ENCODE measurements around the gene IL1RAPL1. TPM values are rescaled to one million over a fixed set of nuclear protein-coding genes. Genes with fewer than 3 reads are reported as not detected.

The IL1RAPL1 gene
- polyA plus RNA-seq, 2 of the 4 experiments (the other 2 are of a cell fraction), result not detected

DNA sequence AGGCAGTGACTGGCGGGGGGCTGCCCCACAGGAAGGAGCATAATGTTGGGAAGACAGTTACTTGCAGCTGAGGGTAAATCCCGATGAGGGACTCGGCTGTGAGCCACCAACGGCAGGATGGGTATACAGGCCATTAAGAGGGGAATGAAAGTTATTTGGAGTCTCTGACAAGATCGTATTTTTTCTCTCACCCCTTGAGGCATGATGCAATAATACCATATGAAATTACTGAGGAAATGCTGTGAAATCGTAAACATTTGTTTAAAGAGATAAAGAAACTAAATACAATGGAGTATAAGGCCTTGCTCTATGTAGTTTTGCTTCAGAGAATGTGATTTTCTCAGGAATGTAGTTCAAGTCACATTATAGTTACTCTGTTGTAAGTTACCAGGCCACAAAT lies 12.7 kb downstream of the IL1RAPL1 start:
- Histone ChIP-seq H3K27ac (no peak overlapping the region), H3K9me3 (no peaks in the 10 kb centered on the region), H3K4me1 (no peaks in the 10 kb centered on the region), H3K4me3 (no peak overlapping the region), H3K4me2 (no peak overlapping the region)
- FAIRE-seq (no peak), DNase-seq (ENCODE audit: low read depth in 1 of 2, low spot score in 1 of 2) (no peak), ATAC-seq (no peak)
- TF ChIP-seq CEBPB (IDR thresholded peaks at IDR 0.05), result no peak
- no peak for TF ChIP-seq BHLHE40 (IDR thresholded peaks at IDR 0.05; ENCODE audit: low read depth, low read length)
- TF ChIP-seq, protein P1, sequence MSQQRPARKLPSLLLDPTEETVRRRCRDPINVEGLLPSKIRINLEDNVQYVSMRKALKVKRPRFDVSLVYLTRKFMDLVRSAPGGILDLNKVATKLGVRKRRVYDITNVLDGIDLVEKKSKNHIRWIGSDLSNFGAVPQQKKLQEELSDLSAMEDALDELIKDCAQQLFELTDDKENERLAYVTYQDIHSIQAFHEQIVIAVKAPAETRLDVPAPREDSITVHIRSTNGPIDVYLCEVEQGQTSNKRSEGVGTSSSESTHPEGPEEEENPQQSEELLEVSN (IDR thresholded peaks at IDR 0.05; ENCODE audit: borderline replicate concordance, low read depth), result no peak
- no peak for TF ChIP-seq RFX5 (IDR thresholded peaks at IDR 0.05)
- no peak for TF ChIP-seq ZC3H11A (IDR thresholded peaks at IDR 0.05)
- TF ChIP-seq NFE2L2 (conservative IDR thresholded peaks at IDR 0.05; ENCODE audit: low read length), result no peak
- TF ChIP-seq HDAC2 (IDR thresholded peaks at IDR 0.05), result no peak
- TF ChIP-seq HOXA7 (CRISPR knock-in tag; IDR thresholded peaks at IDR 0.05), result no peak
- no peak for TF ChIP-seq MYC (IDR thresholded peaks at IDR 0.05; ENCODE audit: borderline replicate concordance, low read length)
- no peak for TF ChIP-seq JUN (IDR thresholded peaks at IDR 0.05)
- TF ChIP-seq, protein P2, sequence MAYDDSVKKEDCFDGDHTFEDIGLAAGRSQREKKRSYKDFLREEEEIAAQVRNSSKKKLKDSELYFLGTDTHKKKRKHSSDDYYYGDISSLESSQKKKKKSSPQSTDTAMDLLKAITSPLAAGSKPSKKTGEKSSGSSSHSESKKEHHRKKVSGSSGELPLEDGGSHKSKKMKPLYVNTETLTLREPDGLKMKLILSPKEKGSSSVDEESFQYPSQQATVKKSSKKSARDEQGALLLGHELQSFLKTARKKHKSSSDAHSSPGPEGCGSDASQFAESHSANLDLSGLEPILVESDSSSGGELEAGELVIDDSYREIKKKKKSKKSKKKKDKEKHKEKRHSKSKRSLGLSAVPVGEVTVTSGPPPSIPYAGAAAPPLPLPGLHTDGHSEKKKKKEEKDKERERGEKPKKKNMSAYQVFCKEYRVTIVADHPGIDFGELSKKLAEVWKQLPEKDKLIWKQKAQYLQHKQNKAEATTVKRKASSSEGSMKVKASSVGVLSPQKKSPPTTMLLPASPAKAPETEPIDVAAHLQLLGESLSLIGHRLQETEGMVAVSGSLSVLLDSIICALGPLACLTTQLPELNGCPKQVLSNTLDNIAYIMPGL (CRISPR knock-in tag; IDR thresholded peaks at IDR 0.05; ENCODE audit: borderline replicate concordance), result no peak
- TF ChIP-seq, protein P3, sequence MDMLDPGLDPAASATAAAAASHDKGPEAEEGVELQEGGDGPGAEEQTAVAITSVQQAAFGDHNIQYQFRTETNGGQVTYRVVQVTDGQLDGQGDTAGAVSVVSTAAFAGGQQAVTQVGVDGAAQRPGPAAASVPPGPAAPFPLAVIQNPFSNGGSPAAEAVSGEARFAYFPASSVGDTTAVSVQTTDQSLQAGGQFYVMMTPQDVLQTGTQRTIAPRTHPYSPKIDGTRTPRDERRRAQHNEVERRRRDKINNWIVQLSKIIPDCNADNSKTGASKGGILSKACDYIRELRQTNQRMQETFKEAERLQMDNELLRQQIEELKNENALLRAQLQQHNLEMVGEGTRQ (IDR thresholded peaks at IDR 0.05), result no peak
- no peak for TF ChIP-seq TFCP2L1 (CRISPR knock-in tag; IDR thresholded peaks at IDR 0.05)
- TF ChIP-seq JUNB (IDR thresholded peaks at IDR 0.05), result no peak
- no peak for TF ChIP-seq HOXB5 (CRISPR knock-in tag; IDR thresholded peaks at IDR 0.05)
- POLR2A ChIA-PET, result no interaction called here
- CTCF ChIA-PET, result no interaction called here
- WGBS (ENCODE audit: missing lambda C conversion rate), result 29% methylated on average over 6 of the region's 6 CpGs

DNA sequence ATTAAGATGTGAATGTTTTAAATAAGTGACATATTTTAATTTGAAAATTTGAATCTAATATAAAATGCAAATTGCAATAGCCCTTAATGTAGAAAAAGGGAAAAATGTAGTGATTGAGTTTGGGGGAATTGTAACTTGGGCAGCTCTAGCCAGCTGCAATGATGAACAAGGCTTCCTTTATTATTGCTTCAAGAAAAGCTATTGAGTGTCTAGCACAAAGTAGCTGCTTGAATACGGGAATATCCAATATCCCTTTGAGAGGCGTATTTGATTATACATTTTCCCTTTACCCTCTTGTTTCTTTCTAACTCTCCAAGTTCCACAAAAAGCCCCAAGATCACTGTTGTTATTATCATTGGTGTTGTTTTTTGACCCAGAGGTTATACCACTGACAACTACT lies 21.8 kb downstream of the IL1RAPL1 start:
- no peak for TF ChIP-seq SMC3 (IDR thresholded peaks at IDR 0.05)
- DNase-seq (ENCODE audit: low read depth in 1 of 2, low spot score in 1 of 2) (no peak), FAIRE-seq (no peak), ATAC-seq (no peak)
- ChIA-PET CTCF (no interaction called here), POLR2A (no interaction called here)
- H3K27ac ChIP-seq, result no peak overlapping the region
- 56% methylated on average over 2 of the region's 2 CpGs for WGBS (ENCODE audit: missing lambda C conversion rate)
- no peak overlapping the region for H3K4me3 ChIP-seq
- H3K9me3 ChIP-seq, result no peaks in the 10 kb centered on the region
- H3K4me1 ChIP-seq, result no peaks in the 10 kb centered on the region
- no peak overlapping the region for H3K4me2 ChIP-seq

DNA sequence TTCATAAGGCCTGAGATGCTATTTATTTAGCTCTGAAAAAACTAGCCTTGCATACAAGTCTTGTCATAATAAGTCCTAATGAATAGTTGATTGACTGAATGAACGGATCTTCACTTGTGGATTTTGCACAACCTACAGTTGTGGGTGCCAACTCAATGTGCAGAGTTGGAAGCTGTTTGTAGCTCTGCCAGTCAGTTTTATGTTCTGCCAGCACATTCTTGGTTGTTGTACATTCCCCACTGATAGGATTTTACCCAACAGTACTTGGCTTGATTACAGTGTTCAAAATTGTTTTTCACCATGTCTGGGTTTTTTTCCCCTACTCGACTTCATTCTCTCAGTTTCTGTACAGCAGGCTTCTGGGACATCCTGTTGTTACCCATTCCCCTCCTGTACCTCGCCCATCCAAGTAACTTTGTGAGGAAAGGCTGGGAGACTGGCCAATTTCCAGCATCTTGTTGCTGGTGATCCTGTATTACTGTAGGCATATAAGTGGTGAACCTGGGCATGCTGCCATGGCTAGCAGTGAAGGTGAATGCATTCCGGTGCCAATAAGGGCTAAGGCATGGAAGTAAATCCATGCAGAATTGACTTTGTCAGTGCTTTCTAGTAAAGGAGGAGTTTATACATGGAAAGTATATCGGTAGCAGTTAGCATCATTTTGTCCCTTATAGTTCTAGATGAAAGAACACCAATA lies 22.8 kb downstream of the IL1RAPL1 start:
- ChIA-PET POLR2A (no interaction called here), CTCF (no interaction called here)
- DNase-seq (ENCODE audit: low read depth in 1 of 2, low spot score in 1 of 2), result no peak
- 19% methylated on average over 5 of the region's 5 CpGs for WGBS (ENCODE audit: missing lambda C conversion rate)
- TF ChIP-seq POLR2A (IDR thresholded peaks at IDR 0.05; ENCODE audit: low read length), result no peak
- TF ChIP-seq CEBPB (IDR thresholded peaks at IDR 0.05), result no peak
- TF ChIP-seq, protein P1 (IDR thresholded peaks at IDR 0.05; ENCODE audit: borderline replicate concordance, low read depth), result no peak
- TF ChIP-seq, protein P4, sequence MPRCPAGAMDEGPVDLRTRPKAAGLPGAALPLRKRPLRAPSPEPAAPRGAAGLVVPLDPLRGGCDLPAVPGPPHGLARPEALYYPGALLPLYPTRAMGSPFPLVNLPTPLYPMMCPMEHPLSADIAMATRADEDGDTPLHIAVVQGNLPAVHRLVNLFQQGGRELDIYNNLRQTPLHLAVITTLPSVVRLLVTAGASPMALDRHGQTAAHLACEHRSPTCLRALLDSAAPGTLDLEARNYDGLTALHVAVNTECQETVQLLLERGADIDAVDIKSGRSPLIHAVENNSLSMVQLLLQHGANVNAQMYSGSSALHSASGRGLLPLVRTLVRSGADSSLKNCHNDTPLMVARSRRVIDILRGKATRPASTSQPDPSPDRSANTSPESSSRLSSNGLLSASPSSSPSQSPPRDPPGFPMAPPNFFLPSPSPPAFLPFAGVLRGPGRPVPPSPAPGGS (IDR thresholded peaks at IDR 0.05), result no peak
- TF ChIP-seq, protein P5, sequence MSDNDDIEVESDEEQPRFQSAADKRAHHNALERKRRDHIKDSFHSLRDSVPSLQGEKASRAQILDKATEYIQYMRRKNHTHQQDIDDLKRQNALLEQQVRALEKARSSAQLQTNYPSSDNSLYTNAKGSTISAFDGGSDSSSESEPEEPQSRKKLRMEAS (IDR thresholded peaks at IDR 0.05), result no peak
- TF ChIP-seq FOSB (CRISPR knock-in tag; IDR thresholded peaks at IDR 0.05), result no peak
- TF ChIP-seq JUNB (IDR thresholded peaks at IDR 0.05), result no peak
- TF ChIP-seq NPAS2 (CRISPR knock-in tag; IDR thresholded peaks at IDR 0.05; ENCODE audit: borderline replicate concordance), result no peak
- TF ChIP-seq GATA3 (IDR thresholded peaks at IDR 0.05; ENCODE audit: borderline replicate concordance), result no peak
- TF ChIP-seq TP53 (CRISPR knock-in tag; IDR thresholded peaks at IDR 0.05), result no peak
- TF ChIP-seq, protein P2 (CRISPR knock-in tag; IDR thresholded peaks at IDR 0.05; ENCODE audit: borderline replicate concordance), result no peak
- TF ChIP-seq, protein P6, sequence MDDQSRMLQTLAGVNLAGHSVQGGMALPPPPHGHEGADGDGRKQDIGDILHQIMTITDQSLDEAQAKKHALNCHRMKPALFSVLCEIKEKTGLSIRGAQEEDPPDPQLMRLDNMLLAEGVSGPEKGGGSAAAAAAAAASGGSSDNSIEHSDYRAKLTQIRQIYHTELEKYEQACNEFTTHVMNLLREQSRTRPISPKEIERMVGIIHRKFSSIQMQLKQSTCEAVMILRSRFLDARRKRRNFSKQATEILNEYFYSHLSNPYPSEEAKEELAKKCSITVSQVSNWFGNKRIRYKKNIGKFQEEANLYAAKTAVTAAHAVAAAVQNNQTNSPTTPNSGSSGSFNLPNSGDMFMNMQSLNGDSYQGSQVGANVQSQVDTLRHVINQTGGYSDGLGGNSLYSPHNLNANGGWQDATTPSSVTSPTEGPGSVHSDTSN (IDR thresholded peaks at IDR 0.05), result no peak
- TF ChIP-seq CHD2 (IDR thresholded peaks at IDR 0.05; ENCODE audit: low read length, partially characterized antibody), result no peak
- no peak for TF ChIP-seq EP300 (IDR thresholded peaks at IDR 0.05)
- ATAC-seq, result no peak
- Histone ChIP-seq H3K4me3 (no peak overlapping the region), H3K27ac (no peak overlapping the region), H3K9me3 (no peaks in the 10 kb centered on the region), H3K4me2 (no peak overlapping the region), H3K4me1 (no peaks in the 10 kb centered on the region)
- FAIRE-seq, result no peak
